ENCODE results near the gene SDS.

SDS gene

GRCh38 chr12:113449299-113449698 lies 45.6 kb upstream of the SDS start:
- Histone ChIP-seq H3K79me2 (ENCODE audit: low read length) (no peaks in the 10 kb centered on the region), H3K4me2 (ENCODE audit: low read length) (no peak overlapping the region), H3K27me3 (ENCODE audit: low read depth, low read length) (peaks cover 8% of the 10 kb centered on the region; the same call in 1 of the 2 replicates), H3K9me3 (ENCODE audit: insufficient read depth, low read length) (no peaks in the 10 kb centered on the region), H2AFZ (ENCODE audit: low read depth, low read length) (no peak overlapping the region), H3K36me3 (replicated peaks; ENCODE audit: low read depth, low read length) (no peaks in the 10 kb centered on the region), H3K4me1 (ENCODE audit: low read length) (no peaks in the 10 kb centered on the region), H3K9ac (ENCODE audit: low read length) (no peak overlapping the region), H4K20me1 (ENCODE audit: insufficient read depth, low read length) (no peaks in the 10 kb centered on the region), H3K27ac (ENCODE audit: low read length) (no peak overlapping the region), H3K4me3 (ENCODE audit: low read length) (no peak overlapping the region)
- no peak for TF ChIP-seq CTCF (IDR thresholded peaks at IDR 0.05; ENCODE audit: low read depth, low read length)
- TF ChIP-seq EZH2phosphoT487 (IDR thresholded peaks at IDR 0.05; ENCODE audit: low read depth), result no peak

GRCh38 chr12:113448873-113449272 lies 45.2 kb upstream of the SDS start:
- H3K27me3 ChIP-seq (ENCODE audit: low read depth, low read length), result peaks cover 8% of the 10 kb centered on the region; the same call in 1 of the 2 replicates
- H3K4me1 ChIP-seq (ENCODE audit: low read length), result no peaks in the 10 kb centered on the region
- no peak overlapping the region for H3K27ac ChIP-seq (ENCODE audit: low read length)
- TF ChIP-seq CTCF (IDR thresholded peaks at IDR 0.05; ENCODE audit: low read depth, low read length) (no peak), EZH2phosphoT487 (IDR thresholded peaks at IDR 0.05; ENCODE audit: low read depth) (no peak)
- H3K9ac ChIP-seq (ENCODE audit: low read length), result no peak overlapping the region
- H3K36me3 ChIP-seq (replicated peaks; ENCODE audit: low read depth, low read length), result no peaks in the 10 kb centered on the region
- no peak overlapping the region for H2AFZ ChIP-seq (ENCODE audit: low read depth, low read length)
- H4K20me1 ChIP-seq (ENCODE audit: insufficient read depth, low read length), result no peaks in the 10 kb centered on the region
- H3K79me2 ChIP-seq (ENCODE audit: low read length), result no peaks in the 10 kb centered on the region
- H3K4me2 ChIP-seq (ENCODE audit: low read length), result no peak overlapping the region
- no peak overlapping the region for H3K4me3 ChIP-seq (ENCODE audit: low read length)
- no peaks in the 10 kb centered on the region for H3K9me3 ChIP-seq (ENCODE audit: insufficient read depth, low read length)

GRCh38 chr12:113445544-113446171 lies 42.0 kb upstream of the SDS start:
- H3K36me3 ChIP-seq (replicated peaks; ENCODE audit: low read depth, low read length), result no peaks in the 10 kb centered on the region
- no peak overlapping the region for H3K4me2 ChIP-seq (ENCODE audit: low read length)
- H4K20me1 ChIP-seq (ENCODE audit: insufficient read depth, low read length), result no peaks in the 10 kb centered on the region
- H3K4me3 ChIP-seq (ENCODE audit: low read length), result no peak overlapping the region
- H3K9ac ChIP-seq (ENCODE audit: low read length), result no peak overlapping the region
- H3K4me1 ChIP-seq (ENCODE audit: low read length), result no peaks in the 10 kb centered on the region
- no peaks in the 10 kb centered on the region for H3K9me3 ChIP-seq (ENCODE audit: insufficient read depth, low read length)
- H2AFZ ChIP-seq (ENCODE audit: low read depth, low read length), result no peak overlapping the region; the same call in 1 of the 2 replicates
- no peaks in the 10 kb centered on the region for H3K79me2 ChIP-seq (ENCODE audit: low read length)
- peaks cover 19% of the 10 kb centered on the region for H3K27me3 ChIP-seq (ENCODE audit: low read depth, low read length)
- H3K27ac ChIP-seq (ENCODE audit: low read length), result no peak overlapping the region
- no peak for TF ChIP-seq EZH2phosphoT487 (IDR thresholded peaks at IDR 0.05; ENCODE audit: low read depth)
- no peak for TF ChIP-seq CTCF (IDR thresholded peaks at IDR 0.05; ENCODE audit: low read depth, low read length)

- no peak overlapping the region for H3K4me2 ChIP-seq (ENCODE audit: low read length)
- H3K4me1 ChIP-seq (ENCODE audit: low read length), result no peaks in the 10 kb centered on the region
- H3K36me3 ChIP-seq (replicated peaks; ENCODE audit: low read depth, low read length), result no peaks in the 10 kb centered on the region
- no peak overlapping the region for H3K27ac ChIP-seq (ENCODE audit: low read length)
- H3K9me3 ChIP-seq (ENCODE audit: insufficient read depth, low read length), result no peaks in the 10 kb centered on the region
- TF ChIP-seq CTCF (IDR thresholded peaks at IDR 0.05; ENCODE audit: low read depth, low read length), result no peak
- TF ChIP-seq EZH2phosphoT487 (IDR thresholded peaks at IDR 0.05; ENCODE audit: low read depth), result no peak
- H3K79me2 ChIP-seq (ENCODE audit: low read length), result no peaks in the 10 kb centered on the region
- H2AFZ ChIP-seq (ENCODE audit: low read depth, low read length), result no peak overlapping the region
- H3K9ac ChIP-seq (ENCODE audit: low read length), result no peak overlapping the region
- H4K20me1 ChIP-seq (ENCODE audit: insufficient read depth, low read length), result no peaks in the 10 kb centered on the region
- no peak overlapping the region for H3K4me3 ChIP-seq (ENCODE audit: low read length)
- H3K27me3 ChIP-seq (ENCODE audit: low read depth, low read length), result peaks cover 43% of the 10 kb centered on the region
These were observed 39.4 kb upstream of the SDS start for GRCh38 chr12:113443030-113443539.

Data from OCI-LY3 (cell line).